Lung (tissue), 12 donors: ENCODE measurements around the gene PTPRU. TPM values are rescaled to one million over a fixed set of nuclear protein-coding genes. Genes with fewer than 3 reads are reported as not detected.

Source experiments
- ATAC-seq: fragments of 200-7000 bp; cut with Tn5 transposase; one replicate; pipeline ENCODE4 v1.9.1; 2020; ENCODE audit warnings: moderate number of reproducible peaks; ENCODE audit not compliant: insufficient read depth, low FRiP score
- DNase-seq, 3 donors: peaks; one replicate each; pipeline ENCODE4 v3.0.0-alpha.2; 2013 to 2017
- H3K27ac ChIP-seq, 2 donors: one replicate each; pipeline ENCODE4 v1.5.1; 2013; ENCODE audit warnings: mild to moderate bottlenecking in 2 of 2, moderate library complexity in 2 of 2, control low read depth in 1 of 2, inconsistent platforms in 1 of 2, low read depth in 1 of 2, low read length in 1 of 2
- H3K27me3 ChIP-seq, 3 donors: one replicate each; pipeline ENCODE4 v1.5.1; 2013; ENCODE audit warnings: low read length in 2 of 3; ENCODE audit not compliant: control insufficient read depth in 3 of 3, insufficient read depth in 3 of 3
- H3K36me3 ChIP-seq, 4 donors: one replicate each; pipeline ENCODE4 v1.5.1; 2013; ENCODE audit warnings: low read length in 4 of 4, mild to moderate bottlenecking in 1 of 4, moderate library complexity in 1 of 4; ENCODE audit not compliant: control insufficient read depth in 4 of 4, insufficient read depth in 4 of 4
- H3K4me1 ChIP-seq, 5 donors: one replicate each; pipeline ENCODE4 v1.5.1; 2013; ENCODE audit warnings: low read length in 5 of 5, mild to moderate bottlenecking in 2 of 5, moderate library complexity in 1 of 5; ENCODE audit not compliant: control insufficient read depth in 5 of 5, insufficient read depth in 5 of 5
- H3K4me3 ChIP-seq: one replicate; pipeline ENCODE4 v1.5.1; 2013; ENCODE audit warnings: mild to moderate bottlenecking, control low read depth, moderate library complexity
- H3K9ac ChIP-seq, 2 donors: one replicate each; pipeline ENCODE4 v1.5.1; 2013; ENCODE audit warnings: low read length in 2 of 2, control low read depth in 1 of 2; ENCODE audit not compliant: insufficient read depth in 1 of 2
- H3K9me3 ChIP-seq, 4 donors: one replicate each; pipeline ENCODE4 v1.5.1; 2013; ENCODE audit warnings: low read length in 3 of 4, mild to moderate bottlenecking in 1 of 4, moderate library complexity in 1 of 4; ENCODE audit not compliant: control insufficient read depth in 4 of 4, insufficient read depth in 3 of 4
- WGBS, 2 donors: extraction: QIAGEN DNeasy Blood & Tissue Kit; methylation state at CpG; one replicate each; pipeline ENCODE4 v1.1.7; 2013; 5-methylcytosine and 5-hydroxymethylcytosine counted together
- polyA plus RNA-seq, 2 donors: library from polyadenylated mRNA; stranded (reverse); fragments of 200-250 nt; gene quantifications; one replicate each; pipeline ENCODE4 v1.2.1, GENCODE V29; 2013
- total RNA-seq, 2 donors: library from RNA; depleted of rRNA in 1 of 2; stranded (reverse); fragments of >200 nt in 1 of 2; gene quantifications; one replicate each; pipeline ENCODE4 v1.2.1, GENCODE V29; 2014 to 2021
- TF ChIP-seq, protein P1 (sequence below): IDR thresholded peaks from 2 replicates; pipeline ENCODE4 v1.5.1; 2012; ENCODE audit warnings: mild to moderate bottlenecking; ENCODE audit errors: control extremely low read depth, extremely low read depth
- donor health status: control.
- donor health status: control.
- donor health status: Bipolar disorder and iron deficiency.
- donor health status: healthy.
- donor health status: DM: yes; HTN: yes; CAD: no.

PTPRU gene
- total and polyA plus RNA-seq, 4 donors: 22.6 to 55.3 (median 32.9) TPM

DNA sequence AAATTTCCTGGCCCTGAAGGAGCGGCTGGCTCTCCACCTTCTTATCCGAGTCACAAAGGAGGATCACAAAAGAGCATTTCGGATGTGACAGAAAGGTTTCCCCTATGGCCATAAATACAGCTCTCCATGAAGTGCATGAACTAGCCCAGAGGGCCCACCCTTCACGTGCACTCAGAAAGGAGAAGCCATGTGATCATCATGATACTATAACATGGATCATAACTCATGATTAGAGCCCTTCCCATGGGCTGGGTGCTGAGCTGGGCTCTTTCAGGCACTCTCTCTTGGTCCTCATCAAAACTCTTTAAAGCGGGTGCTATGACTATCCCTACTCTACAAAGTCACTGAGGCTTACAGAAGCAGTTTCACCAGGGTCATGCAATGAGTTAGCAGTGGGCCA lies 135.0 kb downstream of the PTPRU start:
- peaks cover 0 to 3% (median 2%) of the 10 kb centered on the region in 3 donors for H3K27me3 ChIP-seq
- peaks cover 0 to 4% (median 1%) of the 10 kb centered on the region in 4 donors for H3K9me3 ChIP-seq
- H3K4me3 ChIP-seq: no peak overlapping the region
- no peaks in the 10 kb centered on the region for H3K4me1 ChIP-seq
- WGBS, 2 donors: 85 to 87% methylated on average over 5 of the region's 5 CpGs
- no peak overlapping the region for H3K27ac ChIP-seq
- DNase-seq (no peak), ATAC-seq (no peak)
- TF ChIP-seq, protein P1, sequence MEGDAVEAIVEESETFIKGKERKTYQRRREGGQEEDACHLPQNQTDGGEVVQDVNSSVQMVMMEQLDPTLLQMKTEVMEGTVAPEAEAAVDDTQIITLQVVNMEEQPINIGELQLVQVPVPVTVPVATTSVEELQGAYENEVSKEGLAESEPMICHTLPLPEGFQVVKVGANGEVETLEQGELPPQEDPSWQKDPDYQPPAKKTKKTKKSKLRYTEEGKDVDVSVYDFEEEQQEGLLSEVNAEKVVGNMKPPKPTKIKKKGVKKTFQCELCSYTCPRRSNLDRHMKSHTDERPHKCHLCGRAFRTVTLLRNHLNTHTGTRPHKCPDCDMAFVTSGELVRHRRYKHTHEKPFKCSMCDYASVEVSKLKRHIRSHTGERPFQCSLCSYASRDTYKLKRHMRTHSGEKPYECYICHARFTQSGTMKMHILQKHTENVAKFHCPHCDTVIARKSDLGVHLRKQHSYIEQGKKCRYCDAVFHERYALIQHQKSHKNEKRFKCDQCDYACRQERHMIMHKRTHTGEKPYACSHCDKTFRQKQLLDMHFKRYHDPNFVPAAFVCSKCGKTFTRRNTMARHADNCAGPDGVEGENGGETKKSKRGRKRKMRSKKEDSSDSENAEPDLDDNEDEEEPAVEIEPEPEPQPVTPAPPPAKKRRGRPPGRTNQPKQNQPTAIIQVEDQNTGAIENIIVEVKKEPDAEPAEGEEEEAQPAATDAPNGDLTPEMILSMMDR: no peak
- no peaks in the 10 kb centered on the region for H3K36me3 ChIP-seq
- H3K9ac ChIP-seq: no peak overlapping the region

DNA sequence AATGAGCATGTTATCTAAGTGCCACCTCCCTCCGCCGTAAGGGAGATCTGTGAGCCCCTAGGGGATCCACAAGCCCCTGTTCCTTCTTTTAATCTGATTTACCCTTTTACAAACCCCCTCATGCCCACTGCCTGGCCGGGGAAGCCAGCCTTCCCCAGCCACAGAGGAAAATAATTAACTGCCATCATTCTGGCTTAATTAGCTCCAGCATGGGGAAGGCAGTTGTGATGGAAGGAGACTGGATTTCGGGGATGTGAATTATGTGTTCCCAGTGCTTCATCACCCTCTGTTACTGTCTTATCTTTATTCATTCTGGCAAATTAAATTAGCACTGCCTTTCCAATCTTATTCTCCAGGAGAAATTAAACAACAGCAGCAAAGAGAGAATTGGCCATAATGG lies 135.8 kb downstream of the PTPRU start:
- peaks cover 0 to 3% (median 2%) of the 10 kb centered on the region in 3 donors for H3K27me3 ChIP-seq
- DNase-seq: no peak

More for the DNA sequence above, 135.8 kb downstream of the PTPRU start:
- Histone ChIP-seq H3K4me1 (no peaks in the 10 kb centered on the region), H3K4me3 (no peak overlapping the region), H3K27ac (no peak overlapping the region), H3K9me3 (peaks cover 0 to 4% (median 1%) of the 10 kb centered on the region in 4 donors), H3K9ac (no peak overlapping the region), H3K36me3 (no peaks in the 10 kb centered on the region)
- ATAC-seq: no peak
- TF ChIP-seq, protein P1: no peak
- WGBS, 2 donors: 56 to 72% methylated on average over 4 of the region's 4 CpGs

Other genes starting within 250 kb of the PTPRU start
- gene TMEM200B, start 112.6 kb upstream of the PTPRU start, total RNA-seq: 10 to 100 TPM in 1 of 2 donors, 1 to 10 TPM in 1; 6.0 to 10.5 TPM
- 1 to 10 TPM; 1.9 to 3.4 TPM for gene TMEM200B, start 112.6 kb upstream of the PTPRU start, polyA plus RNA-seq
- 10 to 100 TPM; 66.2 to 69.1 TPM for gene SRSF4, start 54.6 kb upstream of the PTPRU start, total RNA-seq
- 10 to 100 TPM; 56.7 to 69.3 TPM for gene SRSF4, start 54.6 kb upstream of the PTPRU start, polyA plus RNA-seq
- 10 to 100 TPM; 18.0 to 30.1 TPM for gene MECR, start 5.6 kb upstream of the PTPRU start, total RNA-seq
- 10 to 100 TPM; 20.1 to 26.2 TPM for gene MECR, start 5.6 kb upstream of the PTPRU start, polyA plus RNA-seq